H1 (cell line): ENCODE data around the gene PHC1. TPM values are rescaled to one million over a fixed set of nuclear protein-coding genes. Genes with fewer than 3 reads are reported as not detected.

Experiments
- EP300 ChIP-seq, 2 experiments: IDR thresholded peaks; 1 replicate in 1 of 2; 2 replicates in 1 of 2; pipeline ENCODE4 v1.6.1; 2011 to 2012; ENCODE audit warnings: low read depth in 2 of 2, low read length in 2 of 2, mild to moderate bottlenecking in 2 of 2, borderline replicate concordance in 1 of 2, inconsistent platforms in 1 of 2, moderate library complexity in 1 of 2
- TAF7 ChIP-seq: optimal IDR thresholded peaks from 2 replicates; pipeline ENCODE3; 2011; ENCODE audit warnings: low read depth, mild to moderate bottlenecking, inconsistent platforms, low read length, moderate library complexity, borderline replicate concordance
- polyA plus RNA-seq, 7 experiments: library from polyadenylated mRNA; depleted of rRNA in 3 of 7; stranded (reverse) in 5 of 7; unstranded in 2 of 7; fragments of >200 nt in 5 of 7; fragments of 200-250 nt in 2 of 7; gene quantifications; 1 replicate in 5 of 7; 2 replicates in 1 of 7; 4 replicates in 1 of 7; pipeline versions ENCODE4 v1.2.1 to v1.2.3, GENCODE V29; 2011 to 2013; ENCODE audit warnings: missing spikeins in 2 of 7, mixed read lengths in 2 of 7
- total RNA-seq: library from RNA; stranded (reverse); fragmentation: NEBNext Ultra II Directional; extraction: Animal tissue kit (Norgen Biotek cat#: 25700); gene quantifications from 2 replicates; pipeline ENCODE4 v1.2.1, GENCODE V29; 2021

The PHC1 gene
- total and polyA plus RNA-seq, 2 of the 8 experiments (the other 6 are each of a cell fraction or from before 2014, with no cell fraction given) = 934 to 1,655 TPM

- 0 out of 3 replicates have a peak, but pooled peaks of 1 of the 2 experiments have one; percentile 6 for TF ChIP-seq EP300 (IDR thresholded peaks at IDR 0.05; ENCODE audit: borderline replicate concordance in 1 of 2, low read depth in 2 of 2, low read length in 2 of 2)
- no peak for TF ChIP-seq TAF7
These were observed 35.3 kb downstream of the PHC1 start, which contains the start of gene M6PR (continued) for GRCh38 chr12:8949342-8950220.
